Measurements from ENCODE around the gene TIMM23.
"Not testable (repeated sequence)": the region's sequence is repeated elsewhere in the genome, so short reads cannot be mapped to it uniquely, and the experiment has no call there.

Gene TIMM23

DNA sequence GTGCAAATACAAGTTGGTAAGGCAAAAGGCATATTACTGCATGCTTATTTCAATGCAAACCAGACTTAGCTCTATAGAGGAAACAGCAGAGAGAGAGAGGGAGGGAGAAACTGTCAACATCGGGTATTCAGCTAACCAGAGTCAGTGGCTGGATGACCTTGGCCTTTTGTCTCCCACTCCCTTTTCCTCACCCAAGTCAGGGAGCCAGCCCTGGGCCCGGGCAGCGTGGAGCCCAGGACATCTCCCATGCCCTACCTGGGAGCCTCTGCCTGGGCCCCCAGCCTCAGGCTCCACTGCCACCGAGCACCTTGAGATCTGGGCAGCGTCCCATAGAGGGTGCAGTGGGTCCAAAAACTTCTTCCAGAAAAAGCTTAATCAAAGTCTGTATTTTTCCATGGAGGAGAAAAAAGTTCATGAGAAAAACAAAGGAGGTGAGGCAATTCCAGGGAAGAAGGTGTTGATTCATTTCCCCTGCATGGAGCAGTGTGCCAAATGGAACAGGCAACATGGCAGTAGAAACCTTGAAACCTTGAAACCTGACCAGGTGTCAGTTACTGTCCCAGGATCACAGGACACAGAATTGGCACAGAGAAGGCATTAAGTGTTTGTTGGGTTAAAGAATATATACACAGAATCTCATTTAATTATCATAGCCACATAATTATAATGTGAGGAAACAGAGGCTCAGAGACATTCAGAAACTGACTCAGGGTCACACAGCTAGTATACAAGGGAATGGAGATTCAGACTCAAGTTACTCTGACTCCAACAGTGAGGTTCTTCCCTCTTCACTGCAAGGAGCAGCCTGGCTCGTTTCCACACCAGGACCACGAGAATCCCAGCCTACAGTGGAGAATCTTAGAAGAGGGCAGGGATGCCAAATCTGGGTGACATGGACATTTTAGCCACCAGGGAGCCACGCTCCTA, 63.9 kb downstream of the TIMM23 start:
- TF ChIP-seq, protein P1, sequence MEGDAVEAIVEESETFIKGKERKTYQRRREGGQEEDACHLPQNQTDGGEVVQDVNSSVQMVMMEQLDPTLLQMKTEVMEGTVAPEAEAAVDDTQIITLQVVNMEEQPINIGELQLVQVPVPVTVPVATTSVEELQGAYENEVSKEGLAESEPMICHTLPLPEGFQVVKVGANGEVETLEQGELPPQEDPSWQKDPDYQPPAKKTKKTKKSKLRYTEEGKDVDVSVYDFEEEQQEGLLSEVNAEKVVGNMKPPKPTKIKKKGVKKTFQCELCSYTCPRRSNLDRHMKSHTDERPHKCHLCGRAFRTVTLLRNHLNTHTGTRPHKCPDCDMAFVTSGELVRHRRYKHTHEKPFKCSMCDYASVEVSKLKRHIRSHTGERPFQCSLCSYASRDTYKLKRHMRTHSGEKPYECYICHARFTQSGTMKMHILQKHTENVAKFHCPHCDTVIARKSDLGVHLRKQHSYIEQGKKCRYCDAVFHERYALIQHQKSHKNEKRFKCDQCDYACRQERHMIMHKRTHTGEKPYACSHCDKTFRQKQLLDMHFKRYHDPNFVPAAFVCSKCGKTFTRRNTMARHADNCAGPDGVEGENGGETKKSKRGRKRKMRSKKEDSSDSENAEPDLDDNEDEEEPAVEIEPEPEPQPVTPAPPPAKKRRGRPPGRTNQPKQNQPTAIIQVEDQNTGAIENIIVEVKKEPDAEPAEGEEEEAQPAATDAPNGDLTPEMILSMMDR (IDR thresholded peaks at IDR 0.05; ENCODE audit: control insufficient read depth, extremely low read depth, insufficient read depth), result no peak
- DNase-seq (ENCODE audit: low read depth), result no peak
- H3K4me3 ChIP-seq (ENCODE audit: low read depth, low read length), result no peak overlapping the region

DNA sequence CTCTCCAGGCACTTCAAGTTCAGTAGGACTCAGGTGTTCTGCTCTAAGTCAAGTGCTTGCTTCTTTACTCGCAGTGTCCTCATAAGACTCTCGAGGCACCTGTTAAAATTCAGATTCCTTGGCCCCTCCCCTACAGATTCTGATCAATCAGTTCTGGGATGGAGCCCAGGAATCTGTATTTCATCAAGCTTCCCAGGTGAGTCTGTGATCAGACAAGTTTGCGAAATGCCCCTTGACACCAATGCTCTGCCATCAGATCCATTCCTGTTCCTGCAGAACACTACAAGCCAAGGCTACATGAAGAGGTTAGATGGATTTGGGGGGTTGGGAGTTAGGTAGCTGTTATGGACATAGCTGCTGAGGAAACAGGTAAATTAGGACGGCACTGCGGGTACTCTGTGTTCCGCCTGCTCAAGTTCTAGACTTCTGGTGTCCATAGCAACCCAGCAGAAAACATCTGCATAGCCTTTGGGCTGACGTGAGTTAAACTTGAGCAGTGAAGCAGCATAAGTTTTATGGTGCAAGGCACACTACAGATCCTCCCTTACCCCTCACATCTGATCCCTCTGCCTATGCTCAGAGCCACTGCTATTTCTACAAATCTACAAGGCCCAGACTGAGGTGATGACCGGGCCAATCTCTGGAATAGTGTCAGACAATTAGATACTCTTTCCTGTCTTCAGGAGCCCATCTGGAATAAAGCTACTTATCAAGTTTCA, 65.0 kb downstream of the TIMM23 start:
- no peak for DNase-seq (ENCODE audit: low read depth)
- TF ChIP-seq, protein P1 (IDR thresholded peaks at IDR 0.05; ENCODE audit: control insufficient read depth, extremely low read depth, insufficient read depth), result no peak

DNA sequence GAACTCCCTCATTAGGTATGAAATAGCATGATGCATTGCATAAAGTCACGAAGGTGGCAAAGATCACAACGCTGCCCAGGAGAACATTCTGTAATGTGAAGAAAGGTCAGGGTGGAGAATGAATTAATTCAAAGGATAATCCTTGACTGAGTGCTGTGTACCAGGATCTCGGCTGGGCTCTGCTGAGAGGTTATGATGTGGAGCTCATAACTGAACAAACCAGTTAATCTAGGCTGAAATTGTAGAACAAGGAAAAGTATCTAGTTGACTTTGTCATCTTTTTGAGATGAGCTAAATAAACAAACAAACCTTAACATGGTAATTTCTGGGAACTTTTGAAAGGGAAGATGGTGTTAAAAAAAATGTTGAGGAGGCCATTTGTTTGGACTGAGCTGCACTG, 67.7 kb downstream of the TIMM23 start:
- no peak for DNase-seq (ENCODE audit: low read depth)
- no peak overlapping the region for H3K4me3 ChIP-seq (ENCODE audit: low read depth, low read length)
- TF ChIP-seq, protein P1 (IDR thresholded peaks at IDR 0.05; ENCODE audit: control insufficient read depth, extremely low read depth, insufficient read depth), result no peak

More for the DNA sequence above, 65.0 kb downstream of the TIMM23 start:
- H3K4me3 ChIP-seq (ENCODE audit: low read depth, low read length), result no peak overlapping the region

DNA sequence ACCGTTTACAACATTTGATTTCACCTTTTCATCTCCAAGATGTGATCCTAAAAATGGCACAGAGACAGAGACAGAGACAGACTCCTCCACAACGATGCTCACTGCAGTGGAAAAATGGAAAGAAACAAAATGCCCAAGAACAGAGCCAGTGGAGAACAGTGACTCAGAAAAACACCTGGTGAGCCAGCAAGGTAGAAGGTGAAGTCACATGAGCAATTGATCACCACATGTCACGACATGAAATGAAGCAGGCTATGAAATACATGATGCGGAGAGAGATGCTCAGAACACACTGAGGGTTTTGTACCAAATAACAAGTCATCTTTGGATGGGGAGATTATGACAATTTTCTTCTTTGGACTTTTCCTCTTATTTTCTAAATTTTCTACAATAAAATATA, 70.2 kb downstream of the TIMM23 start:
- TF ChIP-seq, protein P1 (IDR thresholded peaks at IDR 0.05; ENCODE audit: control insufficient read depth, extremely low read depth, insufficient read depth), result no peak
- no peak overlapping the region for H3K4me3 ChIP-seq (ENCODE audit: low read depth, low read length)
- DNase-seq (ENCODE audit: low read depth), result no peak

DNA sequence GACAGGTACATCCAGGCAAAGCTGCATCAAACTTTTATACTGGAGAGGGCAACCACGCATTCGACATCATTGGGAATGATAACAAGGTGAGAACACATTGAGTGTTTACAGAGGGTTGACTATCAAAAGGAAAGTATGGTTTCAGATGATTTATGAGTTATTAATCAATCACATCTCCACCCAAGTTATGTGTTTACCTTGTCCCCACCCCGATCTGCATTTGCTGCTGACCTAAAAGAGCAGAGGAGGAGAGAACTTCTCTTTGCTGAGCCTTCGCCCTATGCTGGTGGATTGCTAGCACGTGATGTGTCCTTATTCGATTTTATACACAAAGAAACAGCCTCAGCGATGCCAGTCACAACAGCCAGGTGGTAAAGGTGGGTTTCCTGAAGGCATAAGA, 74.0 kb downstream of the TIMM23 start, which contains the start of gene MSMB:
MSMB (minus strand) TSS at position 9 of the 400 bp plus-strand sequence. CDS start 32 bp downstream, outside the sequence.
- no peak for DNase-seq (ENCODE audit: low read depth)
- TF ChIP-seq, protein P1 (IDR thresholded peaks at IDR 0.05; ENCODE audit: control insufficient read depth, extremely low read depth, insufficient read depth), result no peak
- no peak within 1 kb of the TSS for H3K4me3 ChIP-seq (ENCODE audit: low read depth, low read length)

DNA sequence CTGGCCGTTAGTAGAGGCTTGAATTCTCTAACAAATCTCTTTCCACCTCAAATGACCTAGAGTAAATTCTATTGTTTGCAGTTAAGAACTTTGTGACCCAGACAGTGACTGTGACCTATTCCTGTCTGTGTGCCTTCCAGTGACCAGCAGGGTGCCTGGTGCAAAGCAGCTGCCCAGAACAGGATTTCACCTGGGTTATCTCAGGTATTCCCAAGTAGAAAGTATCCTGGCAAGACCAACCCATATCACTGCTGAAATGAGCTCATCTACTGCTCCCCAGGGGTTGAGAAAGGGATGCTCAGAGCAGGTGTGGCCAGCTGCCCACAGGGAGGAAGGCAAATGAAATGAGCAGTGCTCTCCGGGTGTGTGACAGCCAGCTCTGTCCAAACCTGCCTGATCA, 75.9 kb downstream of the TIMM23 start:
- no peak overlapping the region for H3K4me3 ChIP-seq (ENCODE audit: low read depth, low read length)
- peak; percentile 92 for DNase-seq (ENCODE audit: low read depth)
- TF ChIP-seq, protein P1 (IDR thresholded peaks at IDR 0.05; ENCODE audit: control insufficient read depth, extremely low read depth, insufficient read depth), result 0 out of 2 replicates have a peak, but pooled peaks have one; percentile 17

DNA sequence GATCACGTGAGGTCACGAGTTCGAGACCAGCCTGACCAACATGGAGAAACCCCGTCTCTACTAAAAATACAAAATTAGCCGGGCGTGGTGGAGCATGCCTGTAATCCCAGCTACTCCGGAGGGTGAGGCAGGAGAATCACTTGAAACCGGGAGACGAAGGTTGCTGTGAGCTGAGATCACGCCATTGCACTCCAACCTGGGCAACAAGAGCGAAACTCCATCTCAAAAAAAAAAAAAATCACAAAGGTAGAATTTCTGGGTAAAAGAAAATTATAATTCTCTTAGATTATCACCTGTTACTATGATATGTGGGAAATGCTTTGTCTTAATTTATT, 77.2 kb downstream of the TIMM23 start:
- DNase-seq (ENCODE audit: low read depth); H3K4me3 ChIP-seq (ENCODE audit: low read depth, low read length): not testable (repeated sequence)

All from LNCaP clone FGC (cell line).